HCT116 (cell line): Measurements from ENCODE around the gene DCAF4L1. TPM values are rescaled to one million over a fixed set of nuclear protein-coding genes. Genes with fewer than 3 reads are reported as not detected.

ENCODE experiments used
- ATAC-seq: fragments of 200-7000 bp; cut with Tn5 transposase; 2 replicates; pipeline ENCODE4 v1.9.1; 2020; ENCODE audit warnings: mild to moderate bottlenecking, moderate library complexity
- BruUV-seq: library from RNA; stranded (reverse); fragments of 400-500 nt; replicated peaks from 2 replicates; lab custom pipeline; 2021; lab: Mats Ljungman, UMichigan
- CTCF ChIA-PET: fragments of 300-600 bp; sonication (Branson Sonifier 250); formaldehyde crosslinking; loops from one replicate; lab custom pipeline; 2021; ENCODE audit warnings: antibody characterized with exemption; lab: Charles Lee
- POLR2A ChIA-PET: fragments of 300-600, 350-600 bp; sonication (Branson Sonifier 250); formaldehyde crosslinking; loops from one replicate; lab custom pipeline; 2021; ENCODE audit warnings: antibody characterized with exemption; lab: Charles Lee
- RAD21 ChIA-PET, 2 experiments: fragments of 300-600 bp; sonication (Branson Sonifier 250); formaldehyde crosslinking; loops; one replicate each; lab custom pipeline; 2023; ENCODE audit warnings: low total read pairs in 2 of 2; ENCODE audit not compliant: uncharacterized antibody in 2 of 2, unreplicated experiment in 2 of 2, low non-redundant PET in 1 of 2; lab: Charles Lee
- DNase-seq: peaks from one replicate; pipeline ENCODE4 v3.0.0-alpha.2; 2010; ENCODE audit warnings: low read depth, low spot score
- H2AFZ ChIP-seq: fragments of 200-600 bp; shearing (Covaris generic), sonication (generic); 2 replicates; pipeline ENCODE4 v1.6.1; 2017; ENCODE audit warnings: low read depth, mixed run types, mixed read lengths, antibody characterized with exemption, low read length; ENCODE audit not compliant: poor library complexity, severe bottlenecking
- H3K27ac ChIP-seq: 2 replicates; pipeline ENCODE4 v1.5.1; 2012; ENCODE audit warnings: low read depth, low read length
- H3K27me3 ChIP-seq: fragments of 200-600 bp; sonication (generic); 2 replicates; pipeline ENCODE4 v1.6.1; 2016; ENCODE audit warnings: mixed run types, low read length, mixed read lengths; ENCODE audit not compliant: insufficient read depth
- H3K36me3 ChIP-seq, 2 experiments: fragments of 200-500 bp in 1 of 2; fragments of 200-600 bp in 1 of 2; sonication (Bioruptor generic) in 1 of 2; sonication (generic) in 1 of 2; 2 replicates each; pipeline versions ENCODE4 v1.5.1 to v1.6.1; 2014 to 2016; ENCODE audit warnings: low read length in 2 of 2, inconsistent platforms in 1 of 2, mixed read lengths in 1 of 2, mixed run types in 1 of 2; ENCODE audit not compliant: insufficient read depth in 2 of 2, control insufficient read depth in 1 of 2
- H3K4me1 ChIP-seq, 2 experiments: fragments of 200-600 bp in 1 of 2; sonication (generic) in 1 of 2; 2 replicates each; pipeline versions ENCODE4 v1.5.1 to v1.6.1; 2012 to 2017; ENCODE audit warnings: low read length in 2 of 2, inconsistent platforms in 1 of 2, mild to moderate bottlenecking in 1 of 2, mixed read lengths in 1 of 2, mixed run types in 1 of 2, moderate library complexity in 1 of 2; ENCODE audit not compliant: insufficient read depth in 2 of 2, control insufficient read depth in 1 of 2
- H3K4me2 ChIP-seq: fragments of 200-600 bp; sonication (generic); 2 replicates; pipeline ENCODE4 v1.6.1; 2017; ENCODE audit warnings: mixed run types, low read length, mixed read lengths
- H3K4me3 ChIP-seq, 2 experiments: fragments of 200-600 bp in 1 of 2; sonication (generic) in 1 of 2; replicated peaks in 1 of 2; 2 replicates each; pipeline ENCODE4 v1.5.1; 2011 to 2016; ENCODE audit warnings: low read length in 2 of 2, control low read depth in 1 of 2, low read depth in 1 of 2, mild to moderate bottlenecking in 1 of 2, mixed read lengths in 1 of 2, mixed run types in 1 of 2
- H3K79me2 ChIP-seq: fragments of 200-600 bp; sonication (generic); 2 replicates; pipeline ENCODE4 v1.6.1; 2017; ENCODE audit warnings: mild to moderate bottlenecking, mixed run types, low read length, moderate library complexity, mixed read lengths; ENCODE audit not compliant: insufficient read depth
- H3K9ac ChIP-seq: fragments of 200-600 bp; sonication (generic); 2 replicates; pipeline ENCODE4 v1.6.1; 2016; ENCODE audit warnings: low read length, mixed read lengths
- H3K9me2 ChIP-seq: fragments of 200-600 bp; sonication (generic), shearing (Covaris generic); 2 replicates; pipeline ENCODE4 v1.6.1; 2017; ENCODE audit warnings: mixed run types, mild to moderate bottlenecking, moderate library complexity; ENCODE audit not compliant: insufficient read depth
- H3K9me3 ChIP-seq, 2 experiments: fragments of 200-500 bp in 1 of 2; fragments of 200-600 bp in 1 of 2; sonication (Bioruptor generic) in 1 of 2; sonication (generic) in 1 of 2; 2 replicates each; pipeline ENCODE4 v1.6.1; 2014 to 2017; ENCODE audit warnings: low read length in 2 of 2, mixed read lengths in 2 of 2, inconsistent platforms in 1 of 2, low read depth in 1 of 2, mild to moderate bottlenecking in 1 of 2, mixed run types in 1 of 2, moderate library complexity in 1 of 2; ENCODE audit not compliant: control insufficient read depth in 1 of 2, insufficient read depth in 1 of 2
- H4K20me1 ChIP-seq: fragments of 200-600 bp; sonication (generic), shearing (Covaris generic); 2 replicates; pipeline ENCODE4 v1.6.1; 2017; ENCODE audit warnings: mixed run types, mild to moderate bottlenecking, moderate library complexity; ENCODE audit not compliant: insufficient read depth
- CBX3 ChIP-seq: IDR thresholded peaks from 2 replicates; pipeline ENCODE4 v1.6.1; 2012; ENCODE audit warnings: low read depth
- EGR1 ChIP-seq: IDR thresholded peaks from 2 replicates; pipeline ENCODE4 v1.6.1; 2012; ENCODE audit warnings: low read depth
- RAD21 ChIP-seq: IDR thresholded peaks from 2 replicates; pipeline ENCODE4 v1.6.1; 2012; ENCODE audit warnings: low read depth, mild to moderate bottlenecking
- SIN3A ChIP-seq: IDR thresholded peaks from 2 replicates; pipeline ENCODE4 v1.6.1; 2012; ENCODE audit warnings: low read depth
- SRF ChIP-seq: IDR thresholded peaks from 2 replicates; pipeline ENCODE4 v1.6.1; 2012; ENCODE audit warnings: low read depth
- TCF7L2 ChIP-seq: IDR thresholded peaks from 2 replicates; pipeline ENCODE4 v1.7.0; 2011; ENCODE audit warnings: borderline replicate concordance, inconsistent platforms; ENCODE audit not compliant: insufficient read depth, insufficient read length; ENCODE audit errors: extremely low read depth
- YY1 ChIP-seq: IDR thresholded peaks from 2 replicates; pipeline ENCODE4 v1.6.1; 2011; ENCODE audit warnings: low read length, low read depth, moderate library complexity, mild to moderate bottlenecking; ENCODE audit not compliant: insufficient replicate concordance; ENCODE audit errors: extremely low read depth
- ZBTB33 ChIP-seq: IDR thresholded peaks from 2 replicates; pipeline ENCODE4 v1.6.1; 2011; ENCODE audit warnings: mild to moderate bottlenecking, low read length, moderate library complexity; ENCODE audit not compliant: insufficient replicate concordance; ENCODE audit errors: extremely low read depth
- intact Hi-C: fragments of 100-400 bp; cut with micrococcal nuclease; formaldehyde crosslinking; loops from 2 replicates; pipeline ENCODE4 v1.10.0; 2022
- total RNA-seq: library from RNA; stranded (reverse); gene quantifications from one replicate; pipeline ENCODE4 v1.2.1, GENCODE V29; 2021; ENCODE audit not compliant: unreplicated experiment
- TF ChIP-seq, protein P1 (sequence below): IDR thresholded peaks from 2 replicates; pipeline ENCODE4 v1.6.1; 2012

Gene DCAF4L1
- total RNA-seq, 1 experiment from 2014 or later: 0.39 TPM

DNA sequence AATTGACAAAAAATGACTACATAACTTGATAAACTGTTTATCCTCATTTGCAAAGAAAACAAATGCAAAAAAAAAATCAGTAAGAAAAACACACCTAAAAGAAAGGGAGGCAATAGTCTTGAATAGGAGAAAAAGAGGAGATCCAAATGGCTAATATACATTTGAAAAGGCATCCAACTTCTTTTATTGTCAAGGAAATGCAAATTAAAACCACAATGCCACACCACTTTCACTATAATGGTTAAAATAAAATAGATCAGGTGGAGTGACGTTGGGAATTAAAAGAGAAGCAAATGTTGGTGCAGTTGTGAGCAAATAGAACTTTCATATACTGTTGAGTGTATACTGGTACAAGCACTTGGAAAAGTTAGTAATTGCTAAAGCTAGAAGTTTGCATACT is 3.6 kb downstream of the DCAF4L1 start (continued):
- TF ChIP-seq, protein P1, sequence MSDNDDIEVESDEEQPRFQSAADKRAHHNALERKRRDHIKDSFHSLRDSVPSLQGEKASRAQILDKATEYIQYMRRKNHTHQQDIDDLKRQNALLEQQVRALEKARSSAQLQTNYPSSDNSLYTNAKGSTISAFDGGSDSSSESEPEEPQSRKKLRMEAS: no peak
- no peak for TF ChIP-seq RAD21
- no peak for TF ChIP-seq ZBTB33
- TF ChIP-seq SIN3A: no peak
- no peak for TF ChIP-seq YY1
- TF ChIP-seq SRF: no peak
- TF ChIP-seq TCF7L2: no peak

GRCh38 chr4:41989994-41990364 is 8.4 kb downstream of the DCAF4L1 start:
- RAD21 ChIA-PET: no interaction called here
- TF ChIP-seq TCF7L2 (no peak), CBX3 (no peak), EGR1 (no peak)
- Histone ChIP-seq H3K4me1 (peaks cover 0 to 13% of the 10 kb centered on the region in 2 experiments; a peak in 2 of 4 replicates), H4K20me1 (no peaks in the 10 kb centered on the region), H3K9me2 (no peaks in the 10 kb centered on the region), H3K27ac (peak overlapping the region; percentile 25; the same call in 1 of the 2 replicates), H3K27me3 (no peaks in the 10 kb centered on the region), H3K4me2 (peak overlapping the region; percentile 95), H2AFZ (peak overlapping the region; percentile 49), H3K9ac (peak overlapping the region; percentile 91), H3K9me3 (no peaks in the 10 kb centered on the region), H3K4me3 (peak overlapping the region; percentile 93 to 99), H3K79me2 (peaks cover 32% of the 10 kb centered on the region), H3K36me3 (no peaks in the 10 kb centered on the region)
- POLR2A ChIA-PET: interaction anchor here (0.8 kb wide), 1 partner anchor 34 kb away, joined by 3 read pairs; no protein-coding TSS in a partner anchor
- TSS peak; percentile 94 for BruUV-seq
- ATAC-seq: peak; percentile 36
- intact Hi-C loops: loop anchor here (5.0 kb wide), 1 partner anchor 292 kb away; no protein-coding TSS in a partner anchor
- no peak for DNase-seq
- CTCF ChIA-PET: interaction anchor here (1.3 kb wide), 1 partner anchor 297 kb away, joined by 3 read pairs; no protein-coding TSS in a partner anchor
